Measurements from ENCODE around the gene ARID1B. TPM values are rescaled to one million over a fixed set of nuclear protein-coding genes. Genes with fewer than 3 reads are reported as not detected.

Gene ARID1B
- total RNA-seq, 1 experiment from 2014 or later = 86.3 TPM

GRCh38 chr6:157174731-157175130, 397.6 kb downstream of the ARID1B start:
- Histone ChIP-seq H3K4me3 (ENCODE audit: low read depth, low read length, poor library complexity, severe bottlenecking) (no peak overlapping the region), H3K4me1 (ENCODE audit: insufficient read depth, low read length, poor library complexity, severe bottlenecking) (no peaks in the 10 kb centered on the region), H3K9me3 (ENCODE audit: low read depth, low read length, poor library complexity, severe bottlenecking) (no peaks in the 10 kb centered on the region), H3K27ac (ENCODE audit: low read depth, low read length, poor library complexity, severe bottlenecking) (no peak overlapping the region), H3K27me3 (replicated peaks; ENCODE audit: insufficient read depth, low read depth, low read length, poor library complexity) (no peaks in the 10 kb centered on the region), H3K36me3 (ENCODE audit: insufficient read depth, low read length, poor library complexity, severe bottlenecking) (no peaks in the 10 kb centered on the region)
- CTCF ChIA-PET = no interaction called here
- no peak for DNase-seq (ENCODE audit: low spot score)
- POLR2A ChIA-PET (ENCODE audit: low non-redundant PET) = no interaction called here
- BruUV-seq (replicated peaks) = no TSS peak
- TF ChIP-seq CTCF (conservative IDR thresholded peaks at IDR 0.05; ENCODE audit: low read depth, low read length) = no peak
- no peak for TF ChIP-seq EZH2 (IDR thresholded peaks at IDR 0.05; ENCODE audit: borderline replicate concordance, low read depth, low read length, poor library complexity, severe bottlenecking)
- intact Hi-C loops (cut with micrococcal nuclease; ENCODE audit: unreplicated experiment) = no loop called here

DNA sequence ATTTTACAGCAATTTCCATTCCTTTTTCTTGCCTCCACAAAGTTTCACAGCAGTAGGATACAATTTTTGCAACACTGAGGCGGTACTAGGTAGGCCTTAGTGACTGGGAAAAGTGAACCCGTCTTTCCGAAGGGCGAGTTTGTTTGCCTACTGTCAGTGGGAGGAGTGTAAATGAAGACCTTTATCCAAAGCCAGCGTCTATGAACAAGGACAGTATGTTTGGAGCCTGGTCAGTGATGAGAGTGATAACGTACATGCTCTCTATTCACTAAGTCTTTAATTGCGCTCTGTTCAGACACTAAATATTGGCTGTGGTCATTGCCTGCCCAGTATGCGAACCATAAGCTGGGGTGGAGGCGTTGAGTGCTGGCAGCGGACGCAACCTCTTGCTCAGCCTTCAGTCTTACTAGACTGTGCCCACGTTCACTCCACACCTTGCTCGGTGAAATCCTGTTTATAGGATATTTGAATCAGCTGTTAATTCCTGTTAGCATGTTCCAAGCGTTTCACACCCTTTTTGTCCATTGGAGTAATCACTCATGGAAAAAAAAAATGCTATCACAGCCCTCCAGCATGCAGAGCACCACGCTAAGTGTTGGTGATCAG, 400.7 kb downstream of the ARID1B start:
- no peaks in the 10 kb centered on the region for H3K9me3 ChIP-seq (ENCODE audit: low read depth, low read length, poor library complexity, severe bottlenecking)
- no peak for DNase-seq (ENCODE audit: low spot score)
- no TSS peak for BruUV-seq (replicated peaks)
- no peak overlapping the region for H3K4me3 ChIP-seq (ENCODE audit: low read depth, low read length, poor library complexity, severe bottlenecking)
- no peaks in the 10 kb centered on the region for H3K27me3 ChIP-seq (replicated peaks; ENCODE audit: insufficient read depth, low read depth, low read length, poor library complexity)
- intact Hi-C loops (cut with micrococcal nuclease; ENCODE audit: unreplicated experiment) = no loop called here
- ChIA-PET CTCF (no interaction called here), POLR2A (ENCODE audit: low non-redundant PET) (no interaction called here)
- no peak for TF ChIP-seq CTCF (conservative IDR thresholded peaks at IDR 0.05; ENCODE audit: low read depth, low read length)
- no peak for TF ChIP-seq EZH2 (IDR thresholded peaks at IDR 0.05; ENCODE audit: borderline replicate concordance, low read depth, low read length, poor library complexity, severe bottlenecking)
- no peak overlapping the region for H3K27ac ChIP-seq (ENCODE audit: low read depth, low read length, poor library complexity, severe bottlenecking)
- H3K36me3 ChIP-seq (ENCODE audit: insufficient read depth, low read length, poor library complexity, severe bottlenecking) = no peaks in the 10 kb centered on the region
- no peaks in the 10 kb centered on the region for H3K4me1 ChIP-seq (ENCODE audit: insufficient read depth, low read length, poor library complexity, severe bottlenecking)

DNA sequence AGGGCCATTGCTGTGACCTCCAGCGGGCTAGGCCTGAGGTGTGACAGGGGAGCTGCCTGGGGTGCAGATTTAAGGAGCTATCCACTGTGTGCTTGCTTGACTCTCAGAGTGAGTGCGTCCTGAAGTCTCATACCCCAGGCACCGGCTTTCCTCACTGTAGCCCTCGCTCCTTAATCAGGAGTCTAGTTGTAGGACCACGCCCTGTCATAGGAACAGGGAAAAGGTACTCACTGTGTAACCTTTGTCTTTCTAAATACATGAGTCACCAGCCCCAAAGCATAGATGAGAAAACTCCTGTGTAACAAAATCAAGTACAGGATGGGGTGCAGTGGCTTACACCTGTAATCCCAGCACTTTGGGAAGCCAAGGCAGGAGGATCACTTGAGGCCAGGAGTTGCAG, 404.5 kb downstream of the ARID1B start:
- BruUV-seq (replicated peaks) = no TSS peak
- Histone ChIP-seq H3K9me3 (ENCODE audit: low read depth, low read length, poor library complexity, severe bottlenecking) (no peaks in the 10 kb centered on the region), H3K27me3 (replicated peaks; ENCODE audit: insufficient read depth, low read depth, low read length, poor library complexity) (no peaks in the 10 kb centered on the region), H3K36me3 (ENCODE audit: insufficient read depth, low read length, poor library complexity, severe bottlenecking) (no peaks in the 10 kb centered on the region), H3K4me3 (ENCODE audit: low read depth, low read length, poor library complexity, severe bottlenecking) (no peak overlapping the region), H3K27ac (ENCODE audit: low read depth, low read length, poor library complexity, severe bottlenecking) (no peak overlapping the region), H3K4me1 (ENCODE audit: insufficient read depth, low read length, poor library complexity, severe bottlenecking) (no peaks in the 10 kb centered on the region)
- intact Hi-C loops (cut with micrococcal nuclease; ENCODE audit: unreplicated experiment) = loop anchor here (5.0 to 10.0 kb wide), 3 partner anchors 407 to 1854 kb away; partner anchors contain the start of gene ARID1B
- ChIA-PET CTCF (no interaction called here), POLR2A (ENCODE audit: low non-redundant PET) (interaction anchor here (0.9 kb wide), 1 partner anchor 229 kb away, joined by 7 read pairs; no protein-coding TSS in a partner anchor)
- TF ChIP-seq CTCF (conservative IDR thresholded peaks at IDR 0.05; ENCODE audit: low read depth, low read length) = no peak
- TF ChIP-seq EZH2 (IDR thresholded peaks at IDR 0.05; ENCODE audit: borderline replicate concordance, low read depth, low read length, poor library complexity, severe bottlenecking) = no peak
- DNase-seq (ENCODE audit: low spot score) = no peak
